ENCODE data around the gene FADS1.

FADS1 gene

DNA sequence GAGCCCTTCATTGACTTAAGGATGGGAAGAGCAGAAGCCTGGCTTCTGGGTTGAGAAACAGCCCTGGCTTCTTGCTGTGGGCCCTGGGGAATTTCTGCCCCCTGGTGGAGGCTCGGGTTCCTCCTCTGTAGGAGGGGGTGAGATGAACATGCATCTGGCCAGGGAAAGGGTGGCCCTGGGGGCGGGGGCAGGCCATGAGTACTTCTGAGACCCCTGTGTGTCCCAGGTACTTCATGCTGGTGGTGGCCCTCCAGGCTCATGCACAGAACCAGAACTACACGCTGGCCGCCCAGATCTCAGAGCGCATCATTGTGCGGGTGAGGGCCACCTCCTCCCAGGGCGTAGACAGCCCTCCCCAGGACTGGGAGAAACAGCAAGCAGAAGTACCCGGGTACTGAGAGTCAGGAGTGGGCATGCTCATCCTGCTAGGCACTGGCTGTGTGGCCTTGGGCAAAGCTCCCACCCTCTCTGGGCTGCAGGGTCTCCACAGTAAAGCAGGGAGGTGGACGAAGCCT lies 40.2 kb downstream of the FADS1 start:
- peak; percentile 68 for ATAC-seq
- peak; percentile 78 for DNase-seq

DNA sequence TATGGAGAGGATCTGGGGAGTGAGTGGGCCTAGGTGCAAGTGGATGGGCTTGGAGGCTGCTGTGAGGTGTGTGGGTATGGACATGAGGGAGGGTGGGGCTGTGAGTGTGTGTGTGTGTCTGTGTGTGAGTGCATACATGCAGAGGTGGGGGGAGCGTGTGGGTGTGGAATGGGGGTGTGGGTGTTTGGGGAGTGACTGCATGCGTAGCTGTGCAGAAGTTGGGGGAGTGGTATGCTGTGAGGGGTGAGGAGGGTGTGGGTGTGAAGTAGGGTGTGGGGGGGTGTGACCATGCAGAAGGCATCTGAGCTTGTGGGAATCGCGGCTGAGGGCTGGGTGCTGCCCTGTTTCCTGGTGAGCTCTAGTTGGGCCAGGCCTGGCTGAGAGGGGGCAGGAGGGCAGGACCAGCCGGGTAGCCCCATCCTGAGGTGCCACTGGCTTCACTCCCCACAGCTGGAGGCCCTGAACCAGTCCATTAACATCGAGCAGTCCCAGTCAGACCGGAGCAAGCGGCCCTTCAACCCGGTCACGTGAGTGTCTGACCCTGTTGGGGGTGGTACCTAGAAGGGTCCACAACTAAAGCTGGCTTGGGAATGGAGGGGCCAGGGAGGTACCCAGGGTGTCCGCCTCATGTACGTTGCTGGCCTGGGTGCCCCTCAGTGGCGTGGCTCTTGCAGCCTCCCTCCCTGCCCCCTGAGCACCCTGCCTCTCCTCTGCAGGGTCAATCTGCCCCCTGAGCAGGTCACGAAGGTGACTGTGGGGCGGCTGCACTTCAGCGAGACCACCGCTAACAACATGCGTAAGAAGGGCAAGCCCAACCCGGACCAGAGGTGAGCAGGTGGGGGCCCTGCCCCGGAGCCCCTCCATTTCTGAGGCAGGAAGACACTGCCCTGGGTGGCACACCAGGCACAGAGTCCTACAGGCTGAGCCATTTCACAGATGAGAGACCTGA lies 40.9 kb downstream of the FADS1 start:
- ATAC-seq (no peak), DNase-seq (no peak)

DNA sequence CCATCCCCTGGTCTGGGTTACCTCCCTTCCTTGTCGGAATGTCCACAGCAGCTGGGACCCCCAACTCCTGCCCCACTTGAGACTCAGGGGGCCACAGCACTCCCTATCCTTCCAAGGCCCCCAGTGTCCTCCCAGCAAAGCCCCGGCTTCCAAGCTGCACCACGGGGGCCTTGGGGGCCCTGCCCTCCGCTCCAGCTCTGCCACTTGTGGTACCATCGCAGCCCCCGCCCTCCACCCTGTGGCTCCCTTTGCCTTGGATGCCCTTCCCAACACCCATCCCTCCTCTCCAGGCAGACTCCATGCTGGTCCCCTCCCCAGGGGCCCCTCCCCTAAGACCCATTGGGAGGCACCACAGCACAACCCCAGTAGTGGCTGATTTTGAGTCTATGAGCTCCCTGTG lies 41.7 kb downstream of the FADS1 start:
- ATAC-seq: no peak
- no peak for DNase-seq

DNA sequence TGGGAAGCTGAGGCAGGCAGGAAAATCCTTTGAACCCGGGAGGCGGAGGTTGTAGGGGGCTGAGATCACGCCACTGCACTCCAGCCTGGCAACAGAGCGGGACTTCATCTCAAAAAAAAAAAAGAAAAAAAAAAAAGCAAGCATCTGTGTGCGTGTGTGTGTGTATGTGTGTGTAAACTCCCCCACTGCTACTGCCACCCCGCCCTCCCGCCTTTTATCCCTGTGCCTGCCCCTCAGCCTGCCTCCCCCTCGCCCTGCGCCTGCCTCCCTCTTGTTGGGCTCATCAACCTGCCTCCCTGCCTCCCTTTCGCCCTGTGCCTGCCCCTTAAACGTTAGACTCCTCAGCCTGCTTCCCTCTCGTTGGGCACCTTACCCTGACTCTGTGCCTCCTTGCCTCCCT lies 42.4 kb downstream of the FADS1 start:
- ATAC-seq (no peak), DNase-seq (no peak)

DNA sequence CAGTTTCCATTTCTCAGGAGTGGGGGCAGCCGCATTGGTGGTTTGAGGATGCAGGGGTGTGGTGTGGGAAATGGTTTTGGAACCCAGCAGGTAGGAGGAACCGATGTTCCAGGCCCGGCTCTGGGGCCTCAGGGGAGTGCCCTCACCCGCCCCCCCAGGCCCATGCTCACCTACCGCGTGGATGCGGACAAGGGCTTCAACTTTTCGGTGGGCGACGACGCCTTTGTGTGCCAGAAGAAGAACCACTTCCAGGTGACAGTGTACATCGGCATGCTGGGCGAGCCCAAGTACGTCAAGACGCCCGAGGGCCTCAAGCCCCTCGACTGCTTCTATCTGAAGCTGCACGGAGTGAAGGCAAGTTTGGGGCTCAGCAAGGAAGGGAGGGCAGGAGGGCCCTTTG lies 43.0 kb downstream of the FADS1 start:
- DNase-seq (no peak), ATAC-seq (no peak)

DNA sequence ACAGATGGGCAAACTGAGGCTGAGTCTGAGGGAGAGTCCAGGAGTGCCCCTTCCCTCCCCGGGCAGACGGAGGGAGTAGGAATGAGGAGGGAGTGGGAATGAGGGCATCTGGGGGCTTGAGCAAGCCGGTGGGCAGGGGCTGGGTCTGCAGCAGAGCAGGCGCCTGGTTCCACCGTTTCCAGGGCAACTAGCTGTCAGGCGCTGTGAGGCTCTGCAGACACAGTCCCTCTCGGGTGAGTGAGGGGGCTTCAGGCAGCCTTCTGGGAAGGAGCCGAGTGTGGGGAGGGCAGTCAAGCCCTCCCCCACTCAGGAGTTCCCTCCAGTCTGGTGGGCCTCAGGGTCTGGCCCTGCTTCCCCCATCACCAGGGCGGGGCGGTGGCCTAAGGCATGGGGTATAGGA lies 43.4 kb downstream of the FADS1 start:
- ATAC-seq: no peak
- no peak for DNase-seq

DNA sequence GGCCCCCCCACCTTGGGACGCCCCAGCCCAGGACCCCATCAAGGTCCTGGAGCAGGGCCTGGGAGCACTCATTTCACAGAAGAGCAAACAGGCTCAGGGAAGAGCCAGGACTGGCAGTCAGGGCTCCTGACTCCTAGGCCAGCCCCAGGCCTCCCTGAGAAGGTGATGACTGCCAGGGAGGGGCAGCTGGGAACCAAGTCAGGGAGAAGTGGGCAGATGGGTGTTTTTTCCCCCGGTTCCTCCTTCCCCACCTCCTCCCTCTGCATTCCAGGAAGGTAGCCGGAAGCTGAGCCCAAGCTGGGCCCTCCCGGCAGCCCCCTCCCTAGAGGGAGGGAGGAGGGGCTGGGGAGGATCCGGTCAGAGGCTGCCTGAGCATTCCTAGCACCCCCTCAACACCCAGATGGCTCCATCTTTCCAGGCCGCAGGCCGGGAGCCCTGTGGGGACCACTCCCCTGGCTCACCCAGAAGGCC lies 44.8 kb downstream of the FADS1 start:
- DNase-seq: no peak
- no peak for ATAC-seq

DNA sequence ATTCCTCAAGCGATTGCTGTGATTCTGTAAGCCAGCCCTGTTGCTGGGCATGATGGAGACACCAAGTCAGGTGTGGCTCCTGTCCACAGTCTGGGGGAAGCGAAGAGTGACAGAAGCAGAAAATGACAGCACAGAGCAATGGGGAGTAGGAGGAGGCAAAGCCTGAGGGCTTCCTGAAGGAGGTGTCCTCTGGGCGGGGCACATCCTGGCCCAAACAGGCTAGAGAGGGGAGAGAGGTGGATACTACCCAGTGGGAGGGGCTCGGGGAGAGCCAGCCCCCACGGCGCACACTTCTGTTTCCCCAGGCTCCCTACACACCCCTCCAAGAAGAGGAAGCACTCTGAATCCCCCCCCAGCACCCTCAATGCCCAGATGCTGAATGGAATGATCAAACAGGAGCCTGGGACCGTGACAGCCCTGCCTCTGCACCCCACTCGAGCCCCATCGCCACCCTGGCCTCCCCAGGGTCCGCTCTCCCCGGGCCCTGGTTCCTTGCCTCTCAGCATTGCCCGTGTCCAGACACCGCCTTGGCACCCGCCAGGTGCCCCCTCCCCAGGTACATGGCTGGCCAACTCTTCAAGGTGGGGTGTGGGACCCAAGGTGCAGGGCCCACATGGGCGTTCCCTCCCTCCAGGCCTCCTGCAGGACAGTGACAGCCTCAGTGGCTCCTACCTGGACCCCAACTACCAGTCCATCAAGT lies 45.5 kb downstream of the FADS1 start:
- DNase-seq: no peak
- no peak for ATAC-seq

DNA sequence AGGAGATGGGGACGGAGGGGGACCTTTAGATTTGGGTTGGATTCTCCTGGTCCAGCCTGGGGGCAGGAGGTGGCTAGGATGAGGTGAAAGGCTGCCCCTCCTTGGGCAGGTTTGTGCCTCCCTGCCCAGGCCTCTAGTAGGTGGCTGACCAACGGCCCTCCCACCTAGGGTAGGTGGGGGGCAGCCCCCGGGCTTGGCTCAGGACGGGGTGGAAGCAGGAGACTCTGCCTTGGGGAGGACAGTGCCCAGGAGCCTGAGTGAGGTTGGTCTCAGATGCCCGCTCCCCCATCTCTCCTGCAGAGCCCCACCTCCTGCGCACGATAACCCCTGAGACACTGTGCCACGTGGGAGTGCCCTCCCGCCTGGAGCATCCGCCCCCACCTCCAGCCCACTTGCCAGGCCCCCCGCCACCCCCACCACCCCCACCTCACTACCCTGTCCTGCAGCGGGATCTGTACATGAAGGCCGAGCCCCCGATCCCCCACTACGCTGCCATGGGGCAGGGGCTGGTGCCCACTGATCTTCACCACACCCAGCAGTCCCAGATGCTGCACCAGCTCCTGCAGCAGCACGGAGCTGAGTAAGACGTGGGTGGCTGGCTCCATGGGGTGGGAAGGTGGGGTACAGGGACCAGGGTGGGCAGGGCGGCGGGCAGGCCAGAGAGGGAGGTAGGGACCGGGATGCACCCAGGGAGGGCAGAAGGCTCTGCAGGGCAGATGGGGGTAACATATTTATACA lies 46.7 kb downstream of the FADS1 start:
- no peak for DNase-seq
- no peak for ATAC-seq

DNA sequence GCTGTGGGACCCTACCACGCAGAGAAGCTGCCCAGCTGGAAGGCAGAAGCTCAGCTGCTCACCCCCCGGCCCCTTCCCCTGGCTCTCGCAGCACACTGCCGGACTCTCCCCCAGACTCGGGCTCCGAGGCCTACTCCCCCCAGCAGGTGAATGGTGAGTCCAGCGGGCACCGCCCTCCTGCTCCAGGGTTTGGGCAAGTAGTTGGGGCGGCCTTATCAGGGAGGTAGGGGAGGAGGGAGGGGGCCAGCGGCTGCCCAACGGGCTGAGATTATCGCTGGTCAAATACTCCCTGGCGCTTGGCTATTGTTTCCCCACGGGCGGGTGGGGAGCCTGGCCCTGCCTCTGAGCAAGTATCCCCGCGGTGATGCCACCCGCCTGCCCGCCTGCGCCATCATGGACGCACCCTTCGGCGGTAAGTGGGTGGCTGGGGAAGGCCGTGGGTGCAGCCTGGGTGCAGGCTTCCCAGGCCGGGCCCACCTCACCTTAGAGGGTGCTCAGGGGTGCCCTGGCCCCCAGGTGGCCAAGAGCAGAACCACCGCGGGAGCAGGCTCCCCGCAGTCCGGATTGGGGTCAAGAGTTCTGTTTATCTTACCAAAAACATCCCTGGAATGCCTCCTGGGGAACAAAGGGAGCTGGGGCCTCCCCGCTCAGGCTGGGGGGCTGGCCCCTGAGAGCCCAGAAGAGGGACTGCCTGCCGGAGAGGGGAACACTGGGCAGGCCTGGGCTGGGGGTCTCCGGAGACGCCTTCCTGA lies 47.5 kb downstream of the FADS1 start:
- ATAC-seq (no peak), DNase-seq (no peak)

DNA sequence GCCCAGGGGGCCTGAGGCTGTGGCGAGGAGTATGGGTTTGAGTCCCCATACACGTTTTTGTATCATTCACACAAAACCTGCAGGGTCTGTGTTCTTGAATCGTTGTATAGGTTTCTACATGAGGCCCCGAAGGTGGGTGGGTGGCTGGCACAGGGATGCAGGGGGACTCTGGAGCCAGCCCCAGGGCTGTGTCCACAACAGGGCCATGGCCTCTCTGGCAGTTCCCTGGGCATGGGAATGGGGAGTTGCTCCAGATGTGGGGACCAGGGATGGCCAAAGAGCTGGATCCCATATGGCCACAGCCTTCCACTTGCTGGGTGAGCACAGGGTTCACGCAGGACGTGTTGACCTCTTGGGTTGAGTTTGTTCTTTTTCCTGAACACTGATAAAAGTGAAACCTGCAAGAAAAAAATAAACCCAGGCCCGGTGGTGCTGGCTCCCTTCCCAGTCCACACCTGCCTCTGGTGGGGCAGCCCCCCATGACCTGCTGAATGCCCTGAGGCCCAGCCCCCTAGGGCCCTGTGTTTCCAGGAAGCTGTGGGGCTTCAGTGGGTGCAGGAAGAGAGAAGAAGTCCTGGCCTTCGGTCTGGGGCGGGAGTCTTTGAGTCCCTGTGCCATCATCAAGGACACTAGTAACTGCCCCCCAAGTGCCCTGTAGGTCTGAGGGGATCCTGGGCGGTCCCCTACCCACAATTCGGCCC lies 48.3 kb downstream of the FADS1 start:
- DNase-seq (no peak), ATAC-seq (no peak)

DNA sequence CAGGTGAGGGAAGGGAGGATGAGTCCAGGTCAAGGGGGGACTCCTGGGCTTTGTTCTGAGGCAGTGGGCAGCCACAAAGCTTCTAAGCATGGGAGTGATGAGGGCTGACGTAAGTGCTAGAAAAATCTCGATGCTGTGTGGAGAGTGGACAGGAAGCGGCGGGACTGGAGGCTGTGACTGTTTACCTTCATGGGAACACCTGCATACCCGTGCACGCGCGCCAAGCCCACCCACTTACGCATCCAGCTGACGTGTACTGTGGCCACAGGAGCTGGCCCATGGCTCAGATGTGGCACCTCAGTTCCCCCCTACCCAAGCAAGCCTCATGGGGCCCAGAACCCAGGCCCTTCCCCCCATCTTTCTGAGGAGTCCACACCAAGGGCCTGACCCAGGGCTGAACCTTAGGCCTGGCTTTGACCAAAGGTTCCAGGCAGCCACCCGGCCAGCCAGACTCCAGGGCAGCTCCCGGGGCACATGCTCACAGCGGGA lies 50.4 kb downstream of the FADS1 start:
- DNase-seq: no peak
- ATAC-seq: no peak

DNA sequence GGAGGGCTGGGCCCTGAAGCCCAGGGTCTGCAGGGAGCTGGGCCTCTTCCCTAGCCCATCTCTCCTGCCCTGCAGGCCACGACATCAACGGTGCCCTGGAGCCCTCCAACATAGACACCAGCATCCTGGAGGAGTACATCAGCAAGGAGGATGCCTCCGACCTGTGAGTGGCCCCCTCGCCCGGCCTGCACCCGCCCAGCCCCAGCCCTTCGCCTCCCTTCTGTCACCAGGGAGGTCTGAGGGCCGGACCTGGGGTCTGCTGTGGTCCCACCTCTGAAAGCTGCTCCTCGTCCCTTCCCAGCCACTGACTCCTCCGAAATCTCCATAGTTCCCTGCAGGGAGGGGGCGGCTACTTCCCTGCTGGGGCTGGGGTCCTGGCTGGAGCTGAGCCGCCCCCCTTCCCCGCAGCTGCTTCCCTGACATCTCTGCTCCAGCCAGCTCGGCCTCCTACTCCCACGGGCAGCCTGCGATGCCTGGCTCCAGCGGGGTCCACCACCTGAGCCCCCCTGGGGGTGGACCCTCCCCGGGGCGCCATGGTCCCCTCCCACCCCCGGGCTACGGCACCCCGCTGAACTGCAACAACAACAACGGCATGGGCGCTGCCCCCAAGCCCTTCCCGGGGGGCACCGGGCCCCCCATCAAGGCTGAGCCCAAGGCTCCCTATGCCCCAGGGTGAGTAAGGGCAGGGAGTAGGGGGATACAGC lies 51.1 kb downstream of the FADS1 start:
- ATAC-seq (no peak), DNase-seq (no peak)

DNA sequence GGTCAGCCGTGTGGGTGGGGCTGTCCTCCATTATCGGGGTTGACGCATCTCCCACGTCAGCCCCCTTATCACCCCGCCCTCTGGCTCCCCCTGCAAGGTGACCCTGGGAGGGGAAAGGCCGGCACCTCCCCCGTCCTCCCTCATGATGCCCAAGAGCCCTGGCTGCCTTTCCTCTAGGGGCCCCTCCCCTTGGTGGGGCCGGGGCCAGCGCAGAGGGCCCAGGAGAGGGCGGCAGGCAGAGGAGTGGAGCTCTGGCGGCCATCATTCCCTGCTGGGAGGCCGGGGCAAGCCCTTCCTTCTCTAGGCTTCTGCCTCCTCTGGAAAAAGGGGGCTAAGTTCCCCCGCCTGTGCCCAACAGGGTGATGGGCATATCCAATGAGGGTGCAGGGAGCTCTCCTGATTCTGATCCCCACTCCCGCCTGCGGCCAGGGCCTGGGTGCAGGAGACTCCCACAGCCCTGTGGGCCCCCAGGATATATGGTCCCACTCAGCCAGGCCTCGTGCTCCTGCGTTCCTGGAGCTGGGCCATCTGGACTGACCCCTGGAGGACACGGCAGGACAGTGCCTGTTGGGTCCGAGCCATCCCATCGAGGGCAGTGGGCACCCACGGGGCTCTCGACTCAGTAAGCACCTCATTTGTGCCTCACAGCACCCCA lies 52.1 kb downstream of the FADS1 start:
- DNase-seq (no peak), ATAC-seq (no peak)

DNA sequence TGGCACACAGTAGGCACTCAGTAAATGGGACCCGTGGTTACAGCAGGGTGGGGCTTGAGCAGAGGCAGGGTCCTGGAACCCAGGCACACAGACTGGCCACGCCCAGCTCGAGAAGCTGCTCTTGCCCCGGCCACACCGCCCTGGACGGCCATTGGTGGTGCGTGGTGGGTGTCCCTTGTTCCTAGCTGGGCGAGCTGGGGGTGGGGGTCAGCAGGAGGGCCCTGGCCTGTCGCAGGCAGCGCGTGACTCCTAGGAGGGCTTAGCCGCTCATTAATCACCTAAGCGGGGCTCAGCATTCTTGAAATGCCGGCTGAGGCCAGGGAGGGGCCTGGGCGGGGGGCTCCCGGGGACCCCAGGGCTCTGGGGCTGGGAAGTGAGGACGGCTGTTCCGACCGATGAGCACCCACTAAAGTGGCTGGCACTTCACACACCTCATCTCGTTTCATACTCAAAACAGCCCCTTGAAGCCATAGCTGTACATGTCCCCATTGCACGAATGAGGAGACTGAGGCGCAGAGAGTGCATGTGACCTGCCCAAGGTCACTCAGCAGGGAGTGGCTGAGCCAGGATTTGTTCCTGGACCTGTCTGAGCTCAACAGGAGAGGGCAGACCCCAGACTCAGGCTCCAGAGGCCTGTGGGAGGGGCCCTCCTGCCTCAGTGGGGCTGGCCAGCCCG lies 52.7 kb downstream of the FADS1 start:
- DNase-seq: no peak
- no peak for ATAC-seq

DNA sequence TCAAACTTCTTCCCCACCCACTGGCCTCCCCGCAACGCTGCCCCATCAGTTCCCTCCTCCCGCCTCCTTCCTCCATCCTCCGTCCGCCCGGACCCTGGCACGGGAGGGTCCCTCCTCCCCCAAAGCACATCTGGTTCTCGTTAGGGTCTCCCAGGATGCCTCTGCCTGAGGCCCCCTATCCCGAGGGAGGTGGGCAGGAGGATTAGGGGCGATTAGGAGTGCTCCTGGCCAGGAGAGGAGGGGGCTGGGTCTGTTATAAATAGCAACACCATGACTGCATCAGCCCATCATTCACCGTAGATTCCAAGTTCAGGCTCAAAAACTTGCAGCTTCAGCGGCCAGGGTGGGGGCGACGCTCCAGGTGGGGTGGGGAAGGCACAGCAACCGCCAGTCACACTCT lies 54.0 kb downstream of the FADS1 start:
- ATAC-seq: no peak
- no peak for DNase-seq

DNA sequence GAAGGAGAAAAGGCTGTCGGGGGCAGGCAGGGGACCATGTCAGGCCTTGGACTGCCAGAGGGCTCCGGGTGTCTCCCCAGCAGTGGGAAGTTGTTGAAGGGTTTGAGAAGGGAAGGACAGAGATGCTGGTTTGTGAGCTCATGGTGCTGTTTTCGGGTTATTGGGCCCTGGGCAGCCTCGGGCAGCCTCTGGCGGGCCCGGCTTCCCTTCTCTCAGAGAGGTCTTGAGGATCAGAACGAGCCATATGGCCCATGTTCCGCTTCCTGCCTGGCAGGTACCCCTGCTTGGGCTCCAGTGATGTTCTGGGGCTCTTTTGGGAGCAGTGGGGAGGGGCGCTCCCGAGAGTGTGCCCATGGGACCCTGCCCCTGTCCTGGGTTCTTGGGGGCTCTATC lies 54.6 kb downstream of the FADS1 start:
- ATAC-seq (no peak), DNase-seq (no peak)

DNA sequence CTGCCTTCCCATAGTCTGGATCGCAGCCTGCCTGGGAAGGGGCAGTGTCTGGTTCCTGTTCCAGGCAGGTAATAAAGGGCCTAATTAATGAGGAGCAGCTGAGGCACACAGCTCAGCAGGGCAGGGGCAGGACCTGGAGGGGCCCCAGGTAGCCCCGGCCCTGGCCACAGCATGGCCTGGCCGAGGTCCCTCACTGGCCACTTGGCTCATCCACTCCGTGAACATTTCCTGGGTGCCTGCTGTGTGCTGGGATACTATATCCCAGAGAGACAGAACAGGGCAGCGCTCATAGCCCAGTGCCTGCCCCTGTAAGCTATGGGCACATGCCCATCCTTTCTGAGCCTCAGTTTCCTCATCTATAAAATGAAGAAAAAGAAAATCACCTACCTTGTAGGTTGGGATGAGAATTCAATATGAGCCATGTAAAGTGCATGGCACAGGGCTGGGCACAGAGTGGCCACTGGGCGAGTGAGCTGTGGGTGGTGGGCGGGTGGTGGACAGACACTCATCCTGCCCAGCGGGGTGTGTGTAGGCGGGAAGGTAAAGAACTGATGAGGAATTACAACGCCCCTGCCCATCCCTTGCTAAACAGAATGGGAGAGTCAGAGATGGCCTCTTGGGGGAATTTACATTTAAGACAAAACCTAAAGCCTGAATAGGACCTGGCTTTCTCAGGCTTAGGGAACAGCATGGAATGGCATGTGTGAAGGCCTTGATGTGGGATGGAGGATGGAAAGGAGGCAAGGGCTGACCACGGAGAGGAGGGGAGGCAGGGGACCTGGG lies 55.2 kb downstream of the FADS1 start:
- DNase-seq: no peak
- no peak for ATAC-seq
